Smooth muscle cell (in vitro differentiated cells): ENCODE measurements around the gene SYTL2. TPM values are rescaled to one million over a fixed set of nuclear protein-coding genes. Genes with fewer than 3 reads are reported as not detected.
"Not testable (repeated sequence)": the region's sequence is repeated elsewhere in the genome, so short reads cannot be mapped to it uniquely, and the experiment has no call there.

Experiments used
- DNase-seq: peaks from one replicate; lab custom pipeline; 2025; ENCODE audit not compliant: unreplicated experiment; lab: John Stamatoyannopoulos, UW
- H2AFZ ChIP-seq: fragments of 200-600 bp; sonication (generic); 2 replicates; pipeline ENCODE4 v1.6.0; 2016; ENCODE audit warnings: antibody characterized with exemption, low read depth, mild to moderate bottlenecking
- H3F3A ChIP-seq: fragments of 200-600 bp; sonication (generic); 2 replicates; pipeline ENCODE4 v1.6.0; 2017; ENCODE audit warnings: antibody characterized with exemption, low read depth
- H3K27ac ChIP-seq: fragments of 200-600 bp; sonication (generic); 2 replicates; pipeline ENCODE4 v1.5.1; 2016; ENCODE audit warnings: low read depth, mild to moderate bottlenecking
- H3K27me3 ChIP-seq: fragments of 200-600 bp; sonication (generic); 2 replicates; pipeline ENCODE4 v1.6.1; 2016; ENCODE audit warnings: low read depth, mild to moderate bottlenecking
- H3K36me3 ChIP-seq: fragments of 200-600 bp; sonication (generic); 2 replicates; pipeline ENCODE4 v1.5.1; 2016; ENCODE audit warnings: low read depth
- H3K4me1 ChIP-seq: fragments of 200-600 bp; sonication (generic); 2 replicates; pipeline ENCODE4 v1.5.1; 2016; ENCODE audit warnings: low read depth
- H3K4me2 ChIP-seq: fragments of 200-600 bp; sonication (generic); 2 replicates; pipeline ENCODE4 v1.6.0; 2016; ENCODE audit warnings: mild to moderate bottlenecking
- H3K4me3 ChIP-seq: fragments of 200-600 bp; sonication (generic); 2 replicates; pipeline ENCODE4 v1.5.1; 2016; ENCODE audit warnings: mild to moderate bottlenecking
- H3K79me2 ChIP-seq: fragments of 200-600 bp; sonication (generic); 2 replicates; pipeline ENCODE4 v1.6.0; 2016; ENCODE audit warnings: low read depth, mild to moderate bottlenecking
- H3K9ac ChIP-seq: fragments of 200-600 bp; sonication (generic); 2 replicates; pipeline ENCODE4 v1.6.0; 2016; ENCODE audit warnings: low read depth
- H3K9me3 ChIP-seq: fragments of 200-600 bp; sonication (generic); replicated peaks from 2 replicates; pipeline ENCODE4 v1.5.1; 2016; ENCODE audit warnings: low read depth
- H4K20me1 ChIP-seq: fragments of 200-600 bp; sonication (generic); 2 replicates; pipeline ENCODE4 v1.6.0; 2016; ENCODE audit warnings: low read depth
- CTCF ChIP-seq: fragments of 200-600 bp; sonication (generic); IDR thresholded peaks from 2 replicates; pipeline ENCODE4 v1.5.1; 2017; ENCODE audit warnings: borderline replicate concordance, mild to moderate bottlenecking, antibody characterized with exemption; ENCODE audit not compliant: insufficient read depth, poor library complexity, severe bottlenecking
- WGBS: methylation state at CpG from one replicate; pipeline ENCODE4 v1.1.7; 2016; ENCODE audit warnings: low lambda C conversion rate; 5-methylcytosine and 5-hydroxymethylcytosine counted together
- polyA plus RNA-seq: library from polyadenylated mRNA; unstranded; fragments of >200 nt; fragmentation: Nextera tagmentation; extraction: Ambion mirVana; gene quantifications from 2 replicates; pipeline ENCODE4 v1.2.1, GENCODE V29; 2016
- total RNA-seq: library from RNA; depleted of rRNA; stranded (reverse); fragments of >200 nt; gene quantifications from 2 replicates; pipeline ENCODE4 v1.2.3, GENCODE V29; 2014

The SYTL2 gene
- total and polyA plus RNA-seq, 2 experiments from 2014 or later, result 10.4 to 50.7 TPM

- Histone ChIP-seq H3K79me2 (peaks cover 70% of the 10 kb centered on the region), H4K20me1 (peaks cover 73% of the 10 kb centered on the region), H3K9me3 (no peaks in the 10 kb centered on the region), H2AFZ (no peak overlapping the region), H3K27ac (peak overlapping the region; percentile 13), H3F3A (peaks cover 17% of the 10 kb centered on the region), H3K36me3 (peaks cover 9% of the 10 kb centered on the region), H3K4me2 (peak overlapping the region; percentile 97), H3K27me3 (no peaks in the 10 kb centered on the region), H3K4me1 (peaks cover 50% of the 10 kb centered on the region), H3K9ac (peak overlapping the region; percentile 97), H3K4me3 (peak overlapping the region; percentile 94)
- 28% methylated on average over 4 of the region's 4 CpGs for WGBS
- no peak for DNase-seq
- TF ChIP-seq CTCF, result no peak
These were observed 148.8 kb downstream of the SYTL2 start for GRCh38 chr11:85661972-85662664.

GRCh38 chr11:85658180-85658579 lies 152.8 kb downstream of the SYTL2 start:
- WGBS, result 78% methylated on average over 1 of the region's 1 CpG
- Histone ChIP-seq H3K4me2 (no peak overlapping the region), H3K9me3 (no peaks in the 10 kb centered on the region), H3K27me3 (no peaks in the 10 kb centered on the region), H4K20me1 (peaks cover 81% of the 10 kb centered on the region), H3K79me2 (peaks cover 68% of the 10 kb centered on the region), H3K4me1 (peaks cover 45% of the 10 kb centered on the region), H3F3A (peaks cover 32% of the 10 kb centered on the region), H3K36me3 (peaks cover 19% of the 10 kb centered on the region), H3K9ac (no peak overlapping the region), H3K4me3 (no peak overlapping the region), H3K27ac (peak overlapping the region; percentile 45), H2AFZ (no peak overlapping the region)
- no peak for DNase-seq
- TF ChIP-seq CTCF, result no peak

- TF ChIP-seq CTCF, result no peak
These were observed 154.2 kb downstream of the SYTL2 start for GRCh38 chr11:85656777-85657176.

GRCh38 chr11:85654343-85654742 lies 156.6 kb downstream of the SYTL2 start:
- H3K36me3 ChIP-seq, result peaks cover 19% of the 10 kb centered on the region

More at GRCh38 chr11:85656777-85657176, 154.2 kb downstream of the SYTL2 start:
- Histone ChIP-seq H3K4me2 (no peak overlapping the region), H3K9ac (no peak overlapping the region), H3K36me3 (peaks cover 19% of the 10 kb centered on the region), H3K79me2 (peaks cover 54% of the 10 kb centered on the region), H4K20me1 (peaks cover 67% of the 10 kb centered on the region), H3K9me3 (no peaks in the 10 kb centered on the region), H3F3A (peaks cover 32% of the 10 kb centered on the region), H2AFZ (no peak overlapping the region), H3K27ac (peak overlapping the region; percentile 34), H3K4me3 (no peak overlapping the region), H3K4me1 (peaks cover 31% of the 10 kb centered on the region), H3K27me3 (no peaks in the 10 kb centered on the region)
- WGBS, result 97% methylated on average over 1 of the region's 1 CpG
- no peak for DNase-seq

More at GRCh38 chr11:85654343-85654742, 156.6 kb downstream of the SYTL2 start:
- not testable (repeated sequence) for H3K4me1 ChIP-seq, H3K27ac ChIP-seq, H3K9me3 ChIP-seq, H2AFZ ChIP-seq, DNase-seq, H3K27me3 ChIP-seq, H3K4me3 ChIP-seq, H3K4me2 ChIP-seq, H3K9ac ChIP-seq
- H3K79me2 ChIP-seq, result peaks cover 30% of the 10 kb centered on the region
- 99% methylated on average over 4 of the region's 4 CpGs for WGBS
- H3F3A ChIP-seq, result peaks cover 26% of the 10 kb centered on the region
- peaks cover 43% of the 10 kb centered on the region for H4K20me1 ChIP-seq
